ENCODE data around the gene MAPT.

GRCh38 chr17:45983614-45984310 is 89.4 kb downstream of the MAPT start:
- TF ChIP-seq CTCF (IDR thresholded peaks at IDR 0.05) (no peak), POLR2A (IDR thresholded peaks at IDR 0.05) (no peak)
